Measurements from ENCODE around the gene EIF5B. TPM values are rescaled to one million over a fixed set of nuclear protein-coding genes. Genes with fewer than 3 reads are reported as not detected.
"Not testable (repeated sequence)": the region's sequence is repeated elsewhere in the genome, so short reads cannot be mapped to it uniquely, and the experiment has no call there.

The EIF5B gene, protein sequence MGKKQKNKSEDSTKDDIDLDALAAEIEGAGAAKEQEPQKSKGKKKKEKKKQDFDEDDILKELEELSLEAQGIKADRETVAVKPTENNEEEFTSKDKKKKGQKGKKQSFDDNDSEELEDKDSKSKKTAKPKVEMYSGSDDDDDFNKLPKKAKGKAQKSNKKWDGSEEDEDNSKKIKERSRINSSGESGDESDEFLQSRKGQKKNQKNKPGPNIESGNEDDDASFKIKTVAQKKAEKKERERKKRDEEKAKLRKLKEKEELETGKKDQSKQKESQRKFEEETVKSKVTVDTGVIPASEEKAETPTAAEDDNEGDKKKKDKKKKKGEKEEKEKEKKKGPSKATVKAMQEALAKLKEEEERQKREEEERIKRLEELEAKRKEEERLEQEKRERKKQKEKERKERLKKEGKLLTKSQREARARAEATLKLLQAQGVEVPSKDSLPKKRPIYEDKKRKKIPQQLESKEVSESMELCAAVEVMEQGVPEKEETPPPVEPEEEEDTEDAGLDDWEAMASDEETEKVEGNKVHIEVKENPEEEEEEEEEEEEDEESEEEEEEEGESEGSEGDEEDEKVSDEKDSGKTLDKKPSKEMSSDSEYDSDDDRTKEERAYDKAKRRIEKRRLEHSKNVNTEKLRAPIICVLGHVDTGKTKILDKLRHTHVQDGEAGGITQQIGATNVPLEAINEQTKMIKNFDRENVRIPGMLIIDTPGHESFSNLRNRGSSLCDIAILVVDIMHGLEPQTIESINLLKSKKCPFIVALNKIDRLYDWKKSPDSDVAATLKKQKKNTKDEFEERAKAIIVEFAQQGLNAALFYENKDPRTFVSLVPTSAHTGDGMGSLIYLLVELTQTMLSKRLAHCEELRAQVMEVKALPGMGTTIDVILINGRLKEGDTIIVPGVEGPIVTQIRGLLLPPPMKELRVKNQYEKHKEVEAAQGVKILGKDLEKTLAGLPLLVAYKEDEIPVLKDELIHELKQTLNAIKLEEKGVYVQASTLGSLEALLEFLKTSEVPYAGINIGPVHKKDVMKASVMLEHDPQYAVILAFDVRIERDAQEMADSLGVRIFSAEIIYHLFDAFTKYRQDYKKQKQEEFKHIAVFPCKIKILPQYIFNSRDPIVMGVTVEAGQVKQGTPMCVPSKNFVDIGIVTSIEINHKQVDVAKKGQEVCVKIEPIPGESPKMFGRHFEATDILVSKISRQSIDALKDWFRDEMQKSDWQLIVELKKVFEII
- 10 to 100 TPM; 40.3 to 40.9 TPM for total RNA-seq

GRCh38 chr2:99337113-99338028 is at the start of gene EIF5B:
Gene EIF5B (plus strand): TSS chr2:99337389. CDS start chr2:99337555, 166 bp downstream.
- Mint-ChIP-seq H3K27ac (no peak within 1 kb of the TSS), H3K36me3 (peaks cover 8% of the 10 kb centered on the region), H3K4me1 (peaks cover 33% of the 10 kb centered on the region), H3K27me3 (no peaks in the 10 kb centered on the region), H3K9me3 (no peaks in the 10 kb centered on the region), H3K4me3 (no peak within 1 kb of the TSS)
- DNase-seq (peak; percentile 92), ATAC-seq (ENCODE audit: low read depth) (peak; percentile 79)
- POLR2A ChIA-PET: interaction anchor here (0.8 to 3.3 kb wide), 9 partner anchors 10 to 196 kb away, joined by 3 to 15 read pairs (median 5); partner anchors contain the start of genes C2orf15, LIPT1, MITD1 and MRPL30

GRCh38 chr2:99297994-99298393 is 39.2 kb upstream of the EIF5B start:
- no peak for ATAC-seq (ENCODE audit: low read depth)
- H3K4me1 Mint-ChIP-seq: no peaks in the 10 kb centered on the region
- no peaks in the 10 kb centered on the region for H3K27me3 Mint-ChIP-seq
- no peak overlapping the region for H3K27ac Mint-ChIP-seq
- no peak overlapping the region for H3K4me3 Mint-ChIP-seq
- DNase-seq: no peak
- POLR2A ChIA-PET: no interaction called here
- peaks cover 10% of the 10 kb centered on the region for H3K36me3 Mint-ChIP-seq
- H3K9me3 Mint-ChIP-seq: no peaks in the 10 kb centered on the region

DNA sequence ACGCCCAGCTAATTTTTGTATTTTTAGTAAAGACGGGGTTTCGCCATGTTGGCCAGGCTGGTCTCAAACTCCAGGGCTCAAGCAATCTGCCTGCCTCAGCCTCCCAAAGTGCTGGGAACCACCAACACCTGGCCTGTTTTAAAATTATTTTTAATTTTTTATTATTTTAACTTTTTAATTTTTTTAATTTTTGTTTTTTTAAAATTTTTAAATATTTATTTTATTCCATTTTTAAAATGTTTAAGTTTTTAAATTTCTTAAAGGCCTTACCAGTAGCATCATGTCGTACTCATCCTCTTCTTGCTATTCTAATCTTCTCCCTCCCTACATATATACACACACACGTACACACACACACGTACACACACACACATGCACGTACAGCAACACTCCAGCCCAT is 37.6 kb upstream of the EIF5B start:
- Mint-ChIP-seq H3K4me1 (no peaks in the 10 kb centered on the region), H3K4me3 (no peak overlapping the region), H3K36me3 (peaks cover 12% of the 10 kb centered on the region), H3K27me3 (no peaks in the 10 kb centered on the region), H3K9me3 (no peaks in the 10 kb centered on the region), H3K27ac (no peak overlapping the region)
- DNase-seq (no peak), ATAC-seq (ENCODE audit: low read depth) (no peak)
- POLR2A ChIA-PET: no interaction called here

GRCh38 chr2:99301097-99301496 is 36.1 kb upstream of the EIF5B start, which contains the start of gene LYG1:
Gene LYG1 (minus strand): TSS chr2:99301197. CDS start chr2:99295670, 5,527 bp downstream.
- H3K9me3 Mint-ChIP-seq; H3K4me1 Mint-ChIP-seq; DNase-seq; H3K27me3 Mint-ChIP-seq; H3K27ac Mint-ChIP-seq; H3K4me3 Mint-ChIP-seq; ATAC-seq (ENCODE audit: low read depth); POLR2A ChIA-PET: not testable (repeated sequence)
- peaks cover 16% of the 10 kb centered on the region for H3K36me3 Mint-ChIP-seq

DNA sequence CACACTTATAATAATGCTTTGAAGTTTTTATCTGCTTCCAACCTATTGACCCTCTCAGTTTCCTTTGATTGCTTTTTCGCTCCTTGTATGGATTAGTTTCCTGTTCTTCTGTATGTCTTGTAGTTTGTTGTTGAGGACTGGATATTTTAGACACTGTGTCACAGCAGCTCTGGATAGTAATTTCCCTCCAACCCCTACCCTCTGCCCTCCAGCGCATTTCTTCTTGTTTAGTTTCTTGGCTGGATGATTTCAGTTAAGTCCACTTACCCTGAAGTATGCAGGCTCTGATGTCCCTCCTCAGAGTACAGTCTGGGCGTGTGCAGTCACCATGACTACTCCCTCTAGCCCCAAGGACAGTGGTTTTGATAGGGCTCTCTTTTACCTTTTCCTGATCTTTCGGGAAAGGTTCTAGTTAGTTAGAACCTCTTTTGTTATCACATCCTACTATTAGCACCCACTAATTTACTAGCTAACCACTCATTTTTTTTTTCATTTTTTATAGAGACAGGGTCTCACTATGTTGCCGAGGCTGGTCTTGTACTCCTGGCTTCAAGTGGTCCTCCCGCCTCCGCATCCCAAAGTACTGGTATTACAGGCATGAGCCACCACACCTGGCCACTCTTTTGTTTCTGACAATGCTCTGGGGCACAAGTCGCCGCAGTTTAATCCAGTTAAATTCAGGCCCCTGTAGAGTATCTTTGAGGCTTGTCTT is 19.9 kb upstream of the EIF5B start:
- H3K27me3 Mint-ChIP-seq: no peaks in the 10 kb centered on the region
- no peak overlapping the region for H3K4me3 Mint-ChIP-seq
- no peak for DNase-seq
- no peaks in the 10 kb centered on the region for H3K4me1 Mint-ChIP-seq
- ATAC-seq (ENCODE audit: low read depth): no peak
- H3K36me3 Mint-ChIP-seq: peaks cover 33% of the 10 kb centered on the region
- POLR2A ChIA-PET: no interaction called here
- H3K9me3 Mint-ChIP-seq: no peaks in the 10 kb centered on the region
- peak overlapping the region; percentile 26 for H3K27ac Mint-ChIP-seq

- H3K4me3 Mint-ChIP-seq; H3K27ac Mint-ChIP-seq; ATAC-seq (ENCODE audit: low read depth); DNase-seq; POLR2A ChIA-PET; H3K4me1 Mint-ChIP-seq; H3K9me3 Mint-ChIP-seq; H3K27me3 Mint-ChIP-seq: not testable (repeated sequence)
- H3K36me3 Mint-ChIP-seq: peaks cover 34% of the 10 kb centered on the region
These were observed 19.4 kb upstream of the EIF5B start for GRCh38 chr2:99317873-99318200.

DNA sequence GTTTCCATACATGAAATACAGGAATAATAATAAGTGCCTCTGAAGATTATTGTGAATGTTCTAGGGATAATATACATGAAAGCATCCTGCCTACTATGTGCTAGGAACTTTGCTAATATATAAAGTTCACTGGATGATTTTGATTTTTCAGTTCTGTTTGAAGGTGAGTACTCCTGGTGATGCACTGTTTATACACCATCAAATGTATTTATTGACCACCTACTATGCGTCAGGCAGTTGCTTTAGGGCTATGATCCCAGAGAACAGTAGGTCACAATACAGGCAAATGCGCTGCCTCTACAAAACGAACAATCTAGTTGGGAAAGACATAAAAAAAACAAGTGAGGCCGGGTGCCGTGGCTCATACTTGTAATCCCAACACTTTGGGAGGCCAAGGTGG is 11.8 kb upstream of the EIF5B start:
- ATAC-seq (ENCODE audit: low read depth) (no peak), DNase-seq (no peak)
- POLR2A ChIA-PET: no interaction called here
- Mint-ChIP-seq H3K36me3 (peaks cover 23% of the 10 kb centered on the region), H3K9me3 (no peaks in the 10 kb centered on the region), H3K4me3 (no peak overlapping the region), H3K27ac (no peak overlapping the region), H3K4me1 (peaks cover 2% of the 10 kb centered on the region), H3K27me3 (no peaks in the 10 kb centered on the region)

- H3K9me3 Mint-ChIP-seq: no peaks in the 10 kb centered on the region
- peaks cover 16% of the 10 kb centered on the region for H3K36me3 Mint-ChIP-seq
- ATAC-seq (ENCODE audit: low read depth) (peak; percentile 85), DNase-seq (peak; percentile 95)
- POLR2A ChIA-PET: interaction anchor here (0.6 to 3.3 kb wide), 11 partner anchors 9 to 195 kb away, joined by 3 to 15 read pairs (median 5); partner anchors contain the start of genes C2orf15, LIPT1, MITD1 and MRPL30
- H3K4me1 Mint-ChIP-seq: peaks cover 30% of the 10 kb centered on the region
- H3K4me3 Mint-ChIP-seq: no peak within 1 kb of the TSS
- no peaks in the 10 kb centered on the region for H3K27me3 Mint-ChIP-seq
- H3K27ac Mint-ChIP-seq: no peak within 1 kb of the TSS
These were observed 1.0 kb upstream of the EIF5B start, which contains the start of gene TXNDC9 for GRCh38 chr2:99335911-99336803. Gene TXNDC9 (minus strand): TSS chr2:99336333. CDS start chr2:99333210, 3,123 bp downstream.

DNA sequence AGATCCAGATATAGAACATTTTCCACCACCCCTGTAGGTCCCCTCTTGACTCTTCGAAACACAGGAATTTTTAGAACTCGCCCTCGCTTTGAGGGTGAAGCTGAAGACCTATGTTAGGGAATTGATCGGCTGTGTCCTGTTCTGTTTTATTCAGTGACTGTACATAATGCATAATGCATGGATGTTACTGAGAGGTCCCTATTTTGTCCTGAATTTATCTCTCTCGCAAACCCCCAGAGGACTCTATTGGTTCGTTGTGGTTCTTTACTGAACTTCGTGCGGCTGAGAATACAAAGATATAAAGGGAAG is 431 bp upstream of the EIF5B start:
- Mint-ChIP-seq H3K27ac (no peak overlapping the region), H3K9me3 (no peaks in the 10 kb centered on the region), H3K36me3 (peaks cover 14% of the 10 kb centered on the region), H3K27me3 (no peaks in the 10 kb centered on the region), H3K4me3 (no peak overlapping the region), H3K4me1 (peaks cover 33% of the 10 kb centered on the region)
- DNase-seq (no peak), ATAC-seq (ENCODE audit: low read depth) (peak; percentile 8)
- POLR2A ChIA-PET: interaction anchor here (0.6 to 3.3 kb wide), 10 partner anchors 9 to 195 kb away, joined by 3 to 15 read pairs (median 4); partner anchors contain the start of genes C2orf15, LIPT1, MITD1 and MRPL30

- H3K9me3 Mint-ChIP-seq: no peaks in the 10 kb centered on the region
- no peaks in the 10 kb centered on the region for H3K27me3 Mint-ChIP-seq
- peaks cover 2% of the 10 kb centered on the region for H3K36me3 Mint-ChIP-seq
- peaks cover 34% of the 10 kb centered on the region for H3K4me1 Mint-ChIP-seq
- H3K4me3 Mint-ChIP-seq: no peak overlapping the region
- DNase-seq (no peak), ATAC-seq (ENCODE audit: low read depth) (no peak)
- no peak overlapping the region for H3K27ac Mint-ChIP-seq
- POLR2A ChIA-PET: interaction anchor here (1.0 to 3.3 kb wide), 4 partner anchors 9 to 197 kb away, joined by 4 to 15 read pairs (median 10); partner anchors contain the start of genes C2orf15, MITD1, MRPL30 and REV1
These were observed 918 bp downstream of the EIF5B start for GRCh38 chr2:99338029-99338585.
